ENCODE measurements around the gene DOCK2.
"Not testable (repeated sequence)": the region's sequence is repeated elsewhere in the genome, so short reads cannot be mapped to it uniquely, and the experiment has no call there.

The DOCK2 gene

GRCh38 chr5:170056561-170057267 lies 419.6 kb downstream of the DOCK2 start:
- no peak for DNase-seq (ENCODE audit: low spot score)

- no peak for DNase-seq (ENCODE audit: low spot score)
These were observed 420.2 kb downstream of the DOCK2 start for GRCh38 chr5:170057311-170057710.

- no peak for DNase-seq (ENCODE audit: low spot score)
These were observed 422.1 kb downstream of the DOCK2 start for GRCh38 chr5:170059221-170059620.

GRCh38 chr5:170067152-170067551 lies 430.1 kb downstream of the DOCK2 start:
- DNase-seq (ENCODE audit: low spot score): no peak

- no peak for DNase-seq (ENCODE audit: low spot score)
These were observed 430.6 kb downstream of the DOCK2 start for GRCh38 chr5:170067574-170068170.

GRCh38 chr5:170069512-170069911 lies 432.4 kb downstream of the DOCK2 start:
- no peak for DNase-seq (ENCODE audit: low spot score)

GRCh38 chr5:170070556-170071412 lies 433.7 kb downstream of the DOCK2 start:
- DNase-seq (ENCODE audit: low spot score): peak; percentile 63

- no peak for DNase-seq (ENCODE audit: low spot score)
These were observed 434.7 kb downstream of the DOCK2 start for GRCh38 chr5:170071748-170072147.

- DNase-seq (ENCODE audit: low spot score): no peak
These were observed 438.6 kb downstream of the DOCK2 start for GRCh38 chr5:170075696-170076095.

GRCh38 chr5:170076211-170076610 lies 439.1 kb downstream of the DOCK2 start:
- DNase-seq (ENCODE audit: low spot score): no peak

GRCh38 chr5:170076739-170077138 lies 439.7 kb downstream of the DOCK2 start:
- DNase-seq (ENCODE audit: low spot score): no peak

GRCh38 chr5:170077526-170077925 lies 440.5 kb downstream of the DOCK2 start:
- no peak for DNase-seq (ENCODE audit: low spot score)

GRCh38 chr5:170078458-170078857 lies 441.4 kb downstream of the DOCK2 start:
- DNase-seq (ENCODE audit: low spot score): no peak

- DNase-seq (ENCODE audit: low spot score): no peak
These were observed 441.9 kb downstream of the DOCK2 start for GRCh38 chr5:170078931-170079330.

GRCh38 chr5:170080217-170080616 lies 443.1 kb downstream of the DOCK2 start:
- no peak for DNase-seq (ENCODE audit: low spot score)

- no peak for DNase-seq (ENCODE audit: low spot score)
These were observed 443.8 kb downstream of the DOCK2 start for GRCh38 chr5:170080786-170081445.

GRCh38 chr5:170081616-170082015 lies 444.5 kb downstream of the DOCK2 start:
- no peak for DNase-seq (ENCODE audit: low spot score)

- no peak for DNase-seq (ENCODE audit: low spot score)
These were observed 445.6 kb downstream of the DOCK2 start for GRCh38 chr5:170082701-170083100.

- no peak for DNase-seq (ENCODE audit: low spot score)
These were observed 450.2 kb downstream of the DOCK2 start for GRCh38 chr5:170087168-170087817.

GRCh38 chr5:170092455-170093101 lies 455.5 kb downstream of the DOCK2 start:
- DNase-seq (ENCODE audit: low spot score): no peak

- DNase-seq (ENCODE audit: low spot score): not testable (repeated sequence)
These were observed 457.3 kb downstream of the DOCK2 start for GRCh38 chr5:170094329-170094728.
